Stimulated activated CD4-positive, alpha-beta T cell treated with anti-CD3 and anti-CD28 coated beads, TNF-alpha, amount 100 ng/mL, for 24 hours (primary cell): ENCODE results near the gene OLFML1.

Source experiments
- DNase-seq, 3 experiments: peaks; one replicate each; pipeline ENCODE4 v3.0.0-alpha.2; 2020; ENCODE audit warnings: low read depth in 3 of 3

The OLFML1 gene

DNA sequence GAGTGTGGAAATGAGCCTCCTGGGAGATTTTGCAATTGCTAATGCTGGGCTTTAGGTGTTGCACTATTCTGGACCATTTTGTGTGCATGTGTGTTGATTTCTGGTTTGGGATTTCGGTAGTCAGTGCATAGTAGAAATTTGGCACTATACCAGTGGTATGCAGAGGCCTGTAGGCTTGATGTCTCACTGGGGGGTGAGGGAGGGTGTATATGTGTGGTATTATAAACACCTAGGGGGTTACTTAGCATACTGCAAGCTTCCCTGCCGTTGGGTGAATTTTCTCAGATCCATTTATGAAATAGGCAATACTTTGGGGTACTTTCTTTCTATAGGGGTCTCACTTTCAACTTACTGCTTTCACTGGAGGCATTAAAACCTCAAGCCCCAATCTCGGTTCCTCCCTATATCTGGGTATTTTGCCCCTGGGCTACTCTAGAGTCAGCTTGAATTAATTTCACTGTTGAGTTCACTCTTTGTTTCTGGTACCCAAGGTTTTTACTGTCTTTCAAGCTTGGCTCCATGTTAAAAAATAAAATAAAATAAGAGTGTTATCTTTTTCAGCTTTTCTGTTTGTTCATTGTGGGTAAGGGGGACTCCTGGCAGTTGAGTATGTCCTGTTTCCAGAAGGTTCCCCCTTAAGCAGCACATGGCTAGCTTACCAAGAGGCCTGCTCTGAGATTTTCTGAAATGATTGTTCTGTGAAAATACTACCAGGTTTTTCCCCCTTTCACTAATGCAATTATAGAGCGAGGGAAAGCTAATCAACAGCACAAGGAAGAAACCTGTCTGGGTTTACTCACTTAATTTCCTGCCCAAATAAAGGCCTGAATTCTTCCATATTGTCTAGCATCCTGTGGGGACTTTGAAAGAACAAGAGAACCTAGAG is 74.3 kb downstream of the OLFML1 start:
- DNase-seq, result no peak
